NCI-H82 treated with DMSO at 0.1 percent for 48 hours (cell line): Measurements from ENCODE around the gene NRXN3.

Experiments
- DNase-seq: peaks from one replicate; lab custom pipeline; 2025; ENCODE audit not compliant: unreplicated experiment; lab: John Stamatoyannopoulos, UW

Gene NRXN3

DNA sequence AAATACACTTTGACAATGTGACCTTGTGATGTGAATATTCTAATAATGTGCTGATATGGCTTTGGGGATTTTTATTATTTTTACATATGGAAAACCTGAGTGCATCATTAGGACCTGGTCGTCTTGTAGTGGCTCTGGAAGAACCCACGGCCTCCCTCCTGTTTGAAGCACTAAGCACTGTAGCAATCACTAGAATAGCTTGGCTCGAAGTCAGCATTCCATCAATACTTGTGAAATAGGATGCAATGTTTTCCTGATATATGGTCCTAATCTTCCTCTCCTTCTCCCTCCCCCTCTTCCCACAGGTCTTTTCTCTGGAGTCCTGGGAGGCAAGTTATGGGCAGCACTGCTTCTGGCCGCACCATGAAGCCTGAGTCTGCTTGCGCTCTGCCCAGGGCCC is 71.9 kb downstream of the NRXN3 start:
- DNase-seq, result no peak

DNA sequence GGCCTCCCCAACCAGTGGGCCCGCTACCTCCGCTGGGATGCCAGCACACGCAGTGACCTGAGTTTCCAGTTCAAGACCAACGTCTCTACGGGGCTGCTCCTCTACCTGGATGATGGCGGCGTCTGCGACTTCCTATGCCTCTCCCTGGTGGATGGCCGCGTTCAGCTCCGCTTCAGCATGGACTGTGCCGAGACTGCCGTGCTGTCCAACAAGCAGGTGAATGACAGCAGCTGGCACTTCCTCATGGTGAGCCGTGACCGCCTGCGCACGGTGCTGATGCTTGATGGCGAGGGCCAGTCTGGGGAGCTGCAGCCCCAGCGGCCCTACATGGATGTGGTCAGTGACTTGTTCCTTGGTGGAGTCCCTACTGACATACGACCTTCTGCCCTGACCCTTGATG is 73.0 kb downstream of the NRXN3 start:
- no peak for DNase-seq

DNA sequence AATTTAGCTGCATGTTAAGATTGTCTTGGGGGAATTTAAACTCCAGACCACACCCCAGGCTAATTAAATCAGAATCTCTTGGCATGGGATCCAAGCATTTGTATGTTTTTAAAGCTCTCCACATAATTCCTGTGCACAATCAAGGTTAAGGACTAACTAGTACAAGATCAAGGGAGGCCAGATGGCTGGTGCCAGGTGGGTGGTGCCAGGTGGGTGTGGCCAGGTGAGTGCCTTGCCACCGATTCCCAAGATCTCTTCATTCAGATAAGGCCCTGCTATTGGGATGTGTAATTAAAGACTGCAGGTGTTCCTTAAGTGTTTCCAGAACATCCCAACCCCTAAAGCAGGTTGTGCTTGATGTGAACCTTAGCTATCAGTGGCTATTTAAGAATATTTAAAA is 75.1 kb downstream of the NRXN3 start:
- DNase-seq, result no peak

DNA sequence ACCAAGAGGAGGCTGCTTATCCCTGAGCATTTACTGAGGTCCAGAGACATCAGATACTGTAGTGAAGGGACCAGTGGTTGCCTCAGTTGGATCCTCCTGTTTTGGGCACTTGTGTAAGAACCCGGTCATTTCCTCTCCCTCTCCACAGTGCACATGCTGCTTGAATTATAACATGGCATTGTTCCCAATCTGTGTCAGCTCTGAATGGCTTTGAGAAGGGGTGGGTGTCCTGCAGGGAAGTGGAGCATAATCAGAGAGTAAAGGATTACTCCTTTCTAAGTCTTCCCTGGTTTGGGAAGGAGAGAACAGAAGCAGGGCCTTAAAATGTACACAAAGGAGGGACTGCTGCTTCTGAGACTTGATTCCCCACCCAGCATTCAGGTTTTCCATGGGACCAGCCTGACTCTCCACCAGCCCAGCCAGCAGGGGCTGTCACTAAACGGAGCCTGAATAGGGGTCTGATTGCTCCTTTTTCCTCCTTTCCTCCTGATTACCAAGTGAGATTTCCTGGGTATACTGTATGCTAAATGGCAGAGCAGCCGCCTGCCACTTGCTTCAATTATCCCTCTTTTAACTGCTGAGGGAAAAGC is 78.4 kb downstream of the NRXN3 start:
- no peak for DNase-seq

DNA sequence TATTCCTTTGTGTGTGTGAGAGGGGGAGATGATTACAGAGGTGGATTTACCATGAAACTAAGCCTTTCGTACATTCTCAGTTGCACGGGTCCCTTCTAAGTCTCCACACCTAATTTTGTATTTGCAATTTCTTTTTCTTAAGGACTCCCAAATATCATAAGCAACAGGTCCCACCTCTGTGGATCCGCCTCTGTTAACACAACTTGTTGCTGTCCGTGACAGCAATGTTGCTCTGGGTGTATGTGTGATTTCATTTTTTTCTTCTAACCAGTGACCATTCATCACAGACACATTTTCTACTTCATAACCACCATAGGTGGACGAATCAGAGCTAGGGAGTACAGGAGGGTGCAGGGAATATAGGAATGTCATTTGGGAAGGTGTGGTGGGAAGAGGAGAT is 81.1 kb downstream of the NRXN3 start:
- no peak for DNase-seq

DNA sequence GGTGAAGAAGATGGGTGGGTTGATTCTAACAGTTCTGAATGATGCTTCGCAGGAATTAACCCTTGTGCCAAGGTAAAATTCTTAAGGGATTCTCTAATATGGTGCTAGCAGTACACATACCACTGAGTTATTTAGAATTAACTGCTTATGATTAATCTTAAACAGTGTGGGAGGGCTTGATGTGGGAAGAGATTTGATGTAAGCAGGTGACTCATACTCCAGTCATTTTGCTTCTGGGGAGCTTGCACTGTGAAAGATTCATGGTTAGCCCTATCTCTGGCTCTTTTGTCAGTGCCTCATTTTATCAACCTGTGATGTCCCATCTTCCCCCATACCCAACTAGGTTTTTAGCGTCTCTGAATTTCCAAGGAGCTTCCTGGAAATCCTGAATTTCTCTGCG is 83.8 kb downstream of the NRXN3 start:
- DNase-seq, result no peak

DNA sequence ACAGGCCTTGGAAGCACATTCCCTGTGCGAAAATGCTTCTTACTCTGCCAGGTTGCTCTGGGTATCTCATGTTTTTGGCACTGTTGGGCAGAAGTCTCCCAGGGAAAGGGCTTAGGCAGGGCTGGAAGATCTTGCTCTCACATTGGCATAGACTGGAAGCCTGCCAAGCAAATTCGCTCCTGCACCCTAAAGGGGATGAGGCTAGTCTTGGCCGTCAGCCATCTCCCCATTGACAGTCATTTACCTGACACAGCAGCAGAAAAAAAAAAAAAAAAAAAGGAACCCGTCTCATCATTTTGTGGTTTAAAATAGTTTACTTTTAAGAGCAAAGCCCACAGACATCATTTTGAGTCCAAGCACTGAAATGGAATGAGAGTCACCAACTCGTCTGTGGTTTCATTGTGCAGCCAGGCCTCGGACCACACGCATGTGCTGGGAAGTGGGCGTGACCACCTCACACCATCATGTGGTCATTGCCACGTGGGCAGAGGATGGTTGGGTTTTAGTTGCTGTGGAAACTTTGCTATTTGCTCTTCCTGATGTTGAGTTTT is 84.8 kb downstream of the NRXN3 start:
- no peak for DNase-seq

DNA sequence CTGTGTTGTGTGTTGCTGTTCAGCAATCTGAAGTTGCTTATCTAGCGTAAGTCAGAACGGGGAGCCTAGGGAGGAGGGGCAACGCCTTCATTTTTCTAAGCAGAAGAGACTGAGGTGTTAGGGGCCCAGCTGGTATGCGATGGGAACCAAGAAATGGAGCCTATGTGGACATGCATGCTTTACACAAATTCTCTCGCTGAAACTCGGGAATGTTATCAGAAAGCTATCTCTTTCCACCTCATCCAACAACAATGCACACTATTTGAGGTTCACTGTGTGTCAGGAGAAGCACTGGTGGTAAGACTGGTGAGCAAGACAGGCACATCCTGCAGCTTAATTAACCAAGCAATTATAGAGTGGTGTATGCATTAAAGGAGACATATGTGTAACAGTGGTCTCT is 89.7 kb downstream of the NRXN3 start:
- DNase-seq, result no peak

DNA sequence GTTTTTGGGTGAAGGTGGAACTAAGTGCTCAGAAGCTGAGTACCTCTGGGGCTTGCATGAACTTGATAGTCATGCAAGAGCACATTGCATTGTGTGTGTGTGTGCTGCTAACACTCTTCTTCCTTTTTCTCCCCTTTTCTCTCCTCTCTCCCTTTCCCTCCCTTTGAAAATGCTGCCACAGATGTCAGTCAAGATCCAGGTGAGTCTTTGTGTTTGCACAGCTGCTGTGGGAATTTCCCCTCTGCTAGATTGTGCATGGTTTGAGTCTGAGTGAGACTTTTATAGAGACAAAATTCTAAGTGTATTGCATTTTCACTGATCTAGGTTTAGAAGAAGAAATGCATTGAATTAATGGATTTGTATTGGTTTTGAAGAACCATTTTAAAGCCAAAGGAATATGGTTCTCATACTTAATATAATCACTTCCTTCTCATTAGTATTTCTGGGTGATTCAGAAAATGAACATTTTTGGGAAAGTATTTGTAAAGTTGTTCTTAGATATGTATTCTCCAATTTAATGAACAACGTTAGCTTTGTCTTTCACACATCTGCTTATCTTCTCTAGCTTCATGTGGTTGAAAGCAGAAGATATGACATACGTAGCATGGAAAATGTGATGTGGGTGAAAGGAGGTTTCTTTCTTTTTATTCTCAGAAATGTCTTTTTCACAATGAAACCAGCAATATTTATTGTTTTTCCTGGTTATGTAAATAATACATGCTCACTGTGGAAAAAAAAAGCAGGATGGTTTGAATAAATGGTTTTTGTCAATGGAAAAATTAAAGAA is 108.5 kb downstream of the NRXN3 start:
- DNase-seq, result no peak

DNA sequence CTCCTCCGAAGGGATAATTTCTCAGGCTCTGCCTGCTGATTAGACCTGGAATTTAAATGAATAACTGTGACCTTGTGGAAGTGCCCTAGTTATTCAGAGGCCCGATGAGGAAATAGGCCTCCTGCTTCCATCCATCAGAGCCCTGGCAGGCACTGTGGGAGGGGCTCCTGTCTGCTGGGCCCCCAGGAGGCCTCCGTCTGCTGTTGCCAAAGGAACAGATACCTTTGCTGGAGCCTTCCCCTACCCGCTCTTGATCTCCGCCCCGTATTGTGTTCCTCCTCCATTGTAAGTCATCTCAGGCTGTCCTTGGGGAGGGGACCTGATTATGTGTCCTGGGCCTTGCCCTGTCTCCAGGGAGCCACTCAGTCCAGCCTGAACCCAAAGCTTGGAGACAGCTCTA is 112.3 kb downstream of the NRXN3 start:
- no peak for DNase-seq

DNA sequence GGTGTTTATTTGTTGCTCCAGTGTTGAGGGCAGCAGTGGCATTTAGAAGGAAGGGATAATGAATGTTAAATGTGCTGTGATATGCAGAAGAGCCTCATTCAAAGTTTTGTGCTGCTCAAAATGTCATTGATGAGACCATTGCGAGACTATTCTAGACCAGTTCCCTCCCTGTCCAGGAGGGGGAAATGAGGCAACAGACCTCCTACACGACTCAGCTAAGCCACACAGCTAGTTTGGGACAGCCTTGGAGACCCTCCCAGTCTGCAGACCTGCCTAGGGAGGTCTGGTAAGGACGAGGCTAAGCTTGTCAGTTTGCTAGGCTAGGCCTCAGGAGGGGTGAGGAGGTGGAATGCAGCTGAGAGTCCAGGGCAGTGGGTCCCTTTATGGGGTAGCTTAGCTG is 116.0 kb downstream of the NRXN3 start:
- no peak for DNase-seq

DNA sequence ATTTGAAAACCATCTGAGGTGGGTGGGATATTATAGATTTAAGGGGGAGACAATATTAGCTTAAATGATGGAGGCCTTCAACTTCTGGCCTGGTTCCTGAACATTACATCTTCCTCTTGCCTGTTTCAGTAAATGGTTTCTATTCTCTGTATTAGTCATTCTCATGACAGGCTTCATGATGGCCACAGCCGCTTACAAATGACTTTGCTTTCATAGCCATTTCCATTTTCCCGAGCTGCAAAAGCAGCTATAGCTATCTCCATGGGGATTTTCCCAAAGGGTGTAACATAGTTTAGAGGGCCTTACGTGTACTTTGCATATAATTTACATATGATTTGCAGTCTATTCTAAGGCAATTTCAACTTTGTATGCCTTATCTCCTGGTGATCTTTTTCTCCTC is 121.8 kb downstream of the NRXN3 start:
- DNase-seq, result no peak

DNA sequence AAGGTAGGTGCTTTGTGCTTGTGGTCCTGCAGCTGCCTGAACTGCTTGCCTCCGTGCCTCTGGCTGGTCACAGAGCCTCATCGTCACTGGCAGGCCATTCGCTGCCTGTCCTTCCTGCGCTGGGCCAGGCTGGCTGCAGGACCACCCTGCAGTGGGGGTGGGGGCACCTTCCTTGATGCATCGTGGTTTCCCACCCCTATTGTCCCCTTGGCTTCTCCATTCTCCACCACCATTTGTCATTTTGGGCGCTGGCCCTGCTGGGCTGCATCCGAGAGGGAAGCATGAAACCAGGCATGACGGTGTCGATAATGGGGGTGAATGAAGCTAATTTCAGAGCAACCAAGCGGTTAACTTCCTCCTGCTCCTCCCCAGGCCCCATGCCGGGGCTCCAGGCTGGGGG is 127.7 kb downstream of the NRXN3 start:
- DNase-seq, result no peak

DNA sequence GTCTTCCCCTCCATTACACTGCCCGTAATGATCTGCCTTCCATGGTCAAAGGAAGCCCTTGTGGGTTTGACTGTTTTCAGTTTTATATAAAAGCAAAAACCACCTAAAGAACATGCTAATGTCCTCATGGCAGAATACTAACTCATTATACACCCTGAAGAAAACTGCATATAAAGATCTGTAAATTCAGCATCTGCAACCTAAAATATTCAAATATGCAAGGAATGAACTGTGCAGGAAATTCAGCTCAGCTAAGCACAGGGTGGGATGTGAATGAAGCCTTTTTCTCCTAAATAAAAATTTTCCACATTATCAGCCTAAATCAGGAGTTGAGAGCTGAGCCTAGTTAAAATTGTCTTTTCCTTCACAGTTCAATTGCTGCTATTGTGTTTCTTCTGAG is 128.1 kb downstream of the NRXN3 start:
- DNase-seq, result no peak

DNA sequence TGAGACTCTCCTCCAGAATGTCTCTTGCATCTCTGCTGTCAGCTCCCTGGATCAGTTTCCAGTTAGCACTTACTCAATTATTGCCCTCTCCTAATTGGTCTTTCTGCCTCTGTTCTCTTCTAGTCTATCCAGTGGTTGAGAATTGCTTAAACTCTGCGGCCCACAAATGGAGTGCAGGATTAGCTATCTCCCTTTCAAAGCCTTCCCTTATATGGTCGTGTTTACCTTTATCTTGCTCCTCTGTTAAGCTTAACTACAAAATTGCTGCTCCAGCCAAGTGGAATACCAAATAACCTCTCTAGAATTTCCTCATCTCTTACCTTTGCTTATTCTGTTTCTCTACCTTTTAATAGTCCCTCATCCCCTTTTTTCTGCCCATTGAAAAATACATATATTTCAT is 132.7 kb downstream of the NRXN3 start:
- no peak for DNase-seq

DNA sequence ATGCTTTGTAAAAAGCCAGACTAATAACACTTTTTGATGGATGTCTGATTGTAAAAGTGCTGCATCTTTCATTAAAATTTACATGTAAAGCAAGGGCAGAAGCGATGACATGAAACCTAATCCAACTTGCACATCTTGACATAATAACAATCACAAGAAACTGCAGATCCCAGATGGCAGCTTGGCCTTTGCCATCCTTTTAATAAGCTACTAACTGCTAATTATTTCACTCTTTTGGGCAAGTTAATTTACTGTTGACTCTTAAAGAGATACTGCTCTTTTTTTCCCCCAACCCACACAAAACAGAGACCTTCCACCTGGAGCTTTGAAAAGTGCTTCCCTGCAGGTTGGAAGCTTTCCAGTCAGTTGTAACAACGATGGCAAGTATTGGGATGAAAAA is 137.5 kb downstream of the NRXN3 start:
- peak; percentile 29 for DNase-seq

DNA sequence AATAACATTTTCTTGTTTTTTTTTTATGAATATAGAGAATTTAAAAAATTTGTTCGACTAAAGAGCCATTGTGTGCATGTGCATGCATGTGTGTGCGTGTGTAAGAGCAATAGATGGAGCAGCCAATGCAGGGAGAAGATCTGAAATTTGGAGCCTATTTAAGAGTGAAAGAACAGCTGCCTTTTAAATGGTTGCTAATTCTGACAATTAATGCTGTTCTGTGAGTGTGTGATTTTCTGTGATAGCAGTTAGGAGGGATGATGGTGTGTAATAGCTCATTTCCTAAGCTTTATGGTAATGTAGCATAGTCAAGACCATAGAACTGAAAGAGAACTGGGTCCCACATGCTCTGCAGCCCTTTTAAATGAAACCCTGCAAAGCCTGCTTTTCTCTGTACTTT is 137.9 kb downstream of the NRXN3 start:
- DNase-seq, result no peak

DNA sequence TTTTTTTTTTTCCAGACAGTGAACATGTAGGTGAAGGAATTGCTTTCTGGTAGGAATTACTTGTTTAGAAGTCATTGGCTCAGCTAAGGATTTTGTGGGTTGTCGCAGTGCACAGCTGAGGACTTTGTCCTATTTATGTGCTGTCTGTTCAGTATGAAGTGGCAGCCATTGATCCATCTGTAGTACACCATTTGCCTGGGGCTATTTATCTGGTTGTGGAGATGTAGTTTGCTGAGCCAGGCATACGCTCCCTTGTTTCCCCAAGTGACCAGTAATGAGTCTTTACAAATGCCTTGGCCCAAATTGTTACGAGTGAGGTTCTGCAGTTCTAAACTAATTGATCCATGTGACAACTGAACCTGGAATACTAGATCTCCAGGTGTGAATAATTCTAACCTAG is 140.1 kb downstream of the NRXN3 start:
- DNase-seq, result no peak

DNA sequence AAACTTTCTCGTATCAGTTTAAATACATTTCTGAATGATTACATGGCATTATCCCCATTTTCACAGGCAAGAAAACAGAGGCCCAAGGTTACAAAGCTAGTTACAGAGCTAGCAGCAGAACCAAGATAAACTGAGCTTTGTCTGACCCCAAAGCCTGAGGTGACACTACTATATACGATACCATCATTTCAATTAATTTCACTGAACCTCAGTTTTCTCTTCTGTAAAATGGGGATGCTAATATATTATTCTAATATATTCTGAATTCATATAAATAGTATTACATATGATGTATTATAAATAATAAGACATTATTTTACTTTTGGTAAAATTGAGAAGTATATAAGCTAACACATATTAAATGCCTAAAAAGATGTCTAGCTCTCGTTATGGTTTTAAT is 143.3 kb downstream of the NRXN3 start:
- no peak for DNase-seq

DNA sequence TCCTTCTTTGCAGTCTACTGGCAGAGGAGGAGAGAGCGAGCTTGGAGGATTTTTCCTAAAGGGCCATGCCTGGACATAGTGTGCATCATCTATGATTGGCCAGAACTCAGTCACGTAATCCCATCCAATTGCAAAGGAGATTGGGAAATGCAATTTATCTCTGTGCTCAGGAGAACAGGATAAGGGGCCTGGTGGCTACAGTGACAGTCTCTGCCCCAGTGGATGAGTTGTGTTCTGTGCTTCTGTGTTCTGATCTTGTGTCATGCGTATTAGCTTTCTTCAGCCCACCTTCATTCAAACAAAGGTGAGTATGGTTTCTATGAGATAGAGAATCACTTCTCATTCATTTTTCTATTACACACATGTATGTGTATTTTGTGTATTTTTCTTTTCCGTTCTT is 144.3 kb downstream of the NRXN3 start:
- peak; percentile 20 for DNase-seq

DNA sequence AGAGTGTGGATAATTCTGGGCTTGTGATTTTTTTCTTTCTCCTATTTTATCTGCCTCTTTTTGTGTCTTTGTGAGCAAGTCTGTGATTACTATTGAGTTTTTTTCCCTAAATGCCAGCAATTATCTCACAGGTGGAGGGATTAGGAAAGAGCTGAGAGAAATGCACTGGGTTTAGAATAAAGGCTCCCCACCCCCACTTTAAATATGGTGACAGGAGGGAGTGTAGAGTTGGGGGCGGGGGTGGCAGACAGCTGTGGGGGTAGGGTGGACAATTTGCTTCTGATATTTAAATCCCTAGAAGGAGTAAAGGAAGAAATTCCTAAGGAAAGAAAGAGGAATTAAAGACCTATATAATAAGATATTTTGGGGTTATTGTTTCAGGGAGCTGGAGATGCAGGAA is 145.9 kb downstream of the NRXN3 start:
- DNase-seq, result peak; percentile 45

DNA sequence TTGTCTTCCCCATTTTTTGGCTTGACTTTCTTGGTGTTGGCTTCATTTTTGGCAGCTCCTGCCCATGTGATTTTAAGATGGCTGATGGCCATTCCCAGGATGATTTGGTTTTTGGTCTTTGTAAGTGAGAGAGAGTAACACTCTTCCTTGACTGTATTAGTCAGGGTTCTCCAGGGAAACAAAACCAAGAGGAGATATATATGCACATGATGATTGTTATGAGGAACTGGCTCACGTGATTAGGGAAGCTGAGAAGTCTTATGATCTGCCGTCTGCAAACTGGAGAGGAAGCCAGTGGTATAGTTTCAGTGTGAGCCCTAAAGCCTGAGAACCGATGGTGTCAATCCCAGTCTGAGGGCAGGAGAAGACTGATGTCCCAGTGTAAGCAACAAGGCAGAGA is 146.6 kb downstream of the NRXN3 start:
- no peak for DNase-seq

DNA sequence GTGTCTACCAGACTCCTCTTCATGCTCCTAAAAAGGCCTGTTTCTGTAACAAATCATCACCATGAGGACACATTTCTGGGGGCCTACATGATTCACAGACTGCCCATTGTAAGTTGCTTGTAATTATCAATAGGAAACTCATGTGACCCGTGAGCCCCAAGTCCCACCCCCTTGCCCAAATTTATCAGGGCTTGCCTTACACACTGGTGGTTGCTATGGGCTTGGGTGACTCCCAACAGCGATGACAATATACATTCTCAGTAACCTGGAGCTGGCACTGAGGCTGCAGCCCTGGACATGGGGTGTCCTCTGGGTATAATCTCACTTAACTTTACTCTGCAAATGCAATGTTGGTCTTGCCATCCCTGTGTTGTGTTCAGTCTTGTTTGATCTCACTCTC is 149.2 kb downstream of the NRXN3 start:
- DNase-seq, result no peak
